Liver (tissue), 3 donors: ENCODE results near the gene TGDS.

ENCODE experiments used
- EGR1 ChIP-seq, 2 donors: IDR thresholded peaks; 2 replicates each; pipeline ENCODE4 v1.6.1; 2016 to 2018; ENCODE audit warnings: antibody characterized with exemption in 2 of 2, low read depth in 2 of 2
- FOXA1 ChIP-seq: IDR thresholded peaks from 2 replicates; pipeline ENCODE4 v1.6.1; 2016; ENCODE audit warnings: antibody characterized with exemption
- GABPA ChIP-seq, 2 donors: IDR thresholded peaks in 1 of 2; conservative IDR thresholded peaks in 1 of 2; 2 replicates each; pipeline ENCODE4 v1.6.1; 2016; ENCODE audit warnings: antibody characterized with exemption in 2 of 2, mild to moderate bottlenecking in 1 of 2, moderate library complexity in 1 of 2
- JUND ChIP-seq, 2 donors: IDR thresholded peaks; 2 replicates each; pipeline ENCODE4 v1.6.1; 2016; ENCODE audit warnings: antibody characterized with exemption in 2 of 2
- NR2F2 ChIP-seq: IDR thresholded peaks from 2 replicates; pipeline ENCODE4 v1.6.1; 2016; ENCODE audit warnings: antibody characterized with exemption
- RAD21 ChIP-seq, 2 donors: IDR thresholded peaks; 2 replicates each; pipeline ENCODE4 v1.6.1; 2016; ENCODE audit warnings: antibody characterized with exemption in 2 of 2, mild to moderate bottlenecking in 2 of 2
- RXRA ChIP-seq, 2 donors: IDR thresholded peaks; 2 replicates each; pipeline ENCODE4 v1.6.1; 2017 to 2018; ENCODE audit warnings: antibody characterized with exemption in 2 of 2, mild to moderate bottlenecking in 1 of 2
- TAF1 ChIP-seq: conservative IDR thresholded peaks from 2 replicates; pipeline ENCODE4 v1.6.1; 2016; ENCODE audit warnings: antibody characterized with exemption, mild to moderate bottlenecking
- YY1 ChIP-seq: IDR thresholded peaks from 2 replicates; pipeline ENCODE4 v1.6.1; 2016; ENCODE audit warnings: antibody characterized with exemption, mild to moderate bottlenecking
- TF ChIP-seq, protein P1 (sequence below): fragments of 150-350 bp; IDR thresholded peaks from 2 replicates; pipeline ENCODE4 v1.5.1; 2017; ENCODE audit warnings: improper control_type of control experiment, low read depth, low read length; ENCODE audit not compliant: missing input control
- TF ChIP-seq, protein P2 (sequence below): IDR thresholded peaks from 2 replicates; pipeline ENCODE4 v1.6.1; 2016; ENCODE audit warnings: antibody characterized with exemption
- TF ChIP-seq, protein P3 (sequence below): IDR thresholded peaks from 2 replicates; pipeline ENCODE4 v1.6.1; 2016; ENCODE audit warnings: antibody characterized with exemption
- TF ChIP-seq, protein P4 (sequence below): IDR thresholded peaks from 2 replicates; pipeline ENCODE4 v1.6.1; 2016; ENCODE audit warnings: antibody characterized with exemption
- TF ChIP-seq, protein P5 (sequence below): IDR thresholded peaks from 2 replicates; pipeline ENCODE4 v1.6.1; 2016; ENCODE audit warnings: antibody characterized with exemption, mild to moderate bottlenecking
- donor health status: healthy.
- donor health status: healthy.

DNA sequence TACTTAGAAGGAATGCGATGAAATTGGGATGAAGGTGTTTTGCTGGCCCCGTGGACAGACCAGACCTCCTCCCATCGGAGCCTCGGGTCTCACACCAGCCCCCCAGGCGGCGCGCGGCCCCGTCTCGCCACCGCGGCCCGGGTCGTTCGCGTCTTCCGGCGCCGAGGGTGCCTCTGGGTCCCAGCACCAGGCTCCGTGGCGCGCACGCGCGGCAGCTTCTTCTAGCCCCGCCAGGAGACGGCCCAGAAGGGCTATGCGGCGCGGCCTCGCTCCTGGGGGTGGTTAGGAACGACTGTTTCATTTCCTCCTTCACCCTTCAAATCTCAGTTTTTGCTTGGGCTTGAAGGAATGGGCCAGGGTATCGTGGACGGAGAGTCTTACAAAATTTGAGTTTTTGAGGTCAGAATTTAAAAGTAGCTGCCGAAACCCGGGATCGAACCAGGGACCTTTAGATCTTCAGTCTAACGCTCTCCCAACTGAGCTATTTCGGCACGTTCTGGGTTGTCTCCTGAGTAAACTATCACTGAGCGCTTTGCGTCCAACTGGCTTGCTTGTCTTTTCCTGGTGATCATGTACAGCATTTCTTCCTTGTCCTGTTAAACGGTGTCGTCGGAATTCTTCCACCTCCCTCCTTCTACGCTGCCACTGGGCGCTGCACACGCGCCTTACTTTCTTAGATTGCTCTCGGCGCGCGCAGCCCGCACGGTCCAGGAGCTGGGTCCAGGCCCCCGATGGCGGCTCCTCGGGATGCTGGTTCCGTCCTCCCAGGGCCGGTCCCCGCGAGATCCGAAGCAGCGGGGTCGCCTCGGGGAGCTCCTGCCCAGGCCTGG is 46.5 kb downstream of the TGDS start:
- TF ChIP-seq, protein P1, sequence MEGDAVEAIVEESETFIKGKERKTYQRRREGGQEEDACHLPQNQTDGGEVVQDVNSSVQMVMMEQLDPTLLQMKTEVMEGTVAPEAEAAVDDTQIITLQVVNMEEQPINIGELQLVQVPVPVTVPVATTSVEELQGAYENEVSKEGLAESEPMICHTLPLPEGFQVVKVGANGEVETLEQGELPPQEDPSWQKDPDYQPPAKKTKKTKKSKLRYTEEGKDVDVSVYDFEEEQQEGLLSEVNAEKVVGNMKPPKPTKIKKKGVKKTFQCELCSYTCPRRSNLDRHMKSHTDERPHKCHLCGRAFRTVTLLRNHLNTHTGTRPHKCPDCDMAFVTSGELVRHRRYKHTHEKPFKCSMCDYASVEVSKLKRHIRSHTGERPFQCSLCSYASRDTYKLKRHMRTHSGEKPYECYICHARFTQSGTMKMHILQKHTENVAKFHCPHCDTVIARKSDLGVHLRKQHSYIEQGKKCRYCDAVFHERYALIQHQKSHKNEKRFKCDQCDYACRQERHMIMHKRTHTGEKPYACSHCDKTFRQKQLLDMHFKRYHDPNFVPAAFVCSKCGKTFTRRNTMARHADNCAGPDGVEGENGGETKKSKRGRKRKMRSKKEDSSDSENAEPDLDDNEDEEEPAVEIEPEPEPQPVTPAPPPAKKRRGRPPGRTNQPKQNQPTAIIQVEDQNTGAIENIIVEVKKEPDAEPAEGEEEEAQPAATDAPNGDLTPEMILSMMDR: no peak
- TF ChIP-seq JUND (IDR thresholded peaks at IDR 0.05) (peak; percentile 48 to 55), TAF1 (no peak), RAD21 (IDR thresholded peaks at IDR 0.05) (peak in 1 of 2 donors; percentile 5), NR2F2 (no peak), EGR1 (IDR thresholded peaks at IDR 0.05; ENCODE audit: low read depth in 2 of 2) (no peak), YY1 (no peak), FOXA1 (no peak), RXRA (IDR thresholded peaks at IDR 0.05) (peak; percentile 13 to 42), GABPA (IDR thresholded peaks at IDR 0.05 in 1 of 2, conservative IDR thresholded peaks at IDR 0.05 in 1 of 2) (peak in 1 of 2 donors; percentile 49)
- TF ChIP-seq, protein P2, sequence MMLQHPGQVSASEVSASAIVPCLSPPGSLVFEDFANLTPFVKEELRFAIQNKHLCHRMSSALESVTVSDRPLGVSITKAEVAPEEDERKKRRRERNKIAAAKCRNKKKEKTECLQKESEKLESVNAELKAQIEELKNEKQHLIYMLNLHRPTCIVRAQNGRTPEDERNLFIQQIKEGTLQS: peak; percentile 100
- TF ChIP-seq, protein P3, sequence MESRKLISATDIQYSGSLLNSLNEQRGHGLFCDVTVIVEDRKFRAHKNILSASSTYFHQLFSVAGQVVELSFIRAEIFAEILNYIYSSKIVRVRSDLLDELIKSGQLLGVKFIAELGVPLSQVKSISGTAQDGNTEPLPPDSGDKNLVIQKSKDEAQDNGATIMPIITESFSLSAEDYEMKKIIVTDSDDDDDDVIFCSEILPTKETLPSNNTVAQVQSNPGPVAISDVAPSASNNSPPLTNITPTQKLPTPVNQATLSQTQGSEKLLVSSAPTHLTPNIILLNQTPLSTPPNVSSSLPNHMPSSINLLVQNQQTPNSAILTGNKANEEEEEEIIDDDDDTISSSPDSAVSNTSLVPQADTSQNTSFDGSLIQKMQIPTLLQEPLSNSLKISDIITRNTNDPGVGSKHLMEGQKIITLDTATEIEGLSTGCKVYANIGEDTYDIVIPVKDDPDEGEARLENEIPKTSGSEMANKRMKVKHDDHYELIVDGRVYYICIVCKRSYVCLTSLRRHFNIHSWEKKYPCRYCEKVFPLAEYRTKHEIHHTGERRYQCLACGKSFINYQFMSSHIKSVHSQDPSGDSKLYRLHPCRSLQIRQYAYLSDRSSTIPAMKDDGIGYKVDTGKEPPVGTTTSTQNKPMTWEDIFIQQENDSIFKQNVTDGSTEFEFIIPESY: no peak
- TF ChIP-seq, protein P4, sequence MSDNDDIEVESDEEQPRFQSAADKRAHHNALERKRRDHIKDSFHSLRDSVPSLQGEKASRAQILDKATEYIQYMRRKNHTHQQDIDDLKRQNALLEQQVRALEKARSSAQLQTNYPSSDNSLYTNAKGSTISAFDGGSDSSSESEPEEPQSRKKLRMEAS: peak; percentile 59
- TF ChIP-seq, protein P5, sequence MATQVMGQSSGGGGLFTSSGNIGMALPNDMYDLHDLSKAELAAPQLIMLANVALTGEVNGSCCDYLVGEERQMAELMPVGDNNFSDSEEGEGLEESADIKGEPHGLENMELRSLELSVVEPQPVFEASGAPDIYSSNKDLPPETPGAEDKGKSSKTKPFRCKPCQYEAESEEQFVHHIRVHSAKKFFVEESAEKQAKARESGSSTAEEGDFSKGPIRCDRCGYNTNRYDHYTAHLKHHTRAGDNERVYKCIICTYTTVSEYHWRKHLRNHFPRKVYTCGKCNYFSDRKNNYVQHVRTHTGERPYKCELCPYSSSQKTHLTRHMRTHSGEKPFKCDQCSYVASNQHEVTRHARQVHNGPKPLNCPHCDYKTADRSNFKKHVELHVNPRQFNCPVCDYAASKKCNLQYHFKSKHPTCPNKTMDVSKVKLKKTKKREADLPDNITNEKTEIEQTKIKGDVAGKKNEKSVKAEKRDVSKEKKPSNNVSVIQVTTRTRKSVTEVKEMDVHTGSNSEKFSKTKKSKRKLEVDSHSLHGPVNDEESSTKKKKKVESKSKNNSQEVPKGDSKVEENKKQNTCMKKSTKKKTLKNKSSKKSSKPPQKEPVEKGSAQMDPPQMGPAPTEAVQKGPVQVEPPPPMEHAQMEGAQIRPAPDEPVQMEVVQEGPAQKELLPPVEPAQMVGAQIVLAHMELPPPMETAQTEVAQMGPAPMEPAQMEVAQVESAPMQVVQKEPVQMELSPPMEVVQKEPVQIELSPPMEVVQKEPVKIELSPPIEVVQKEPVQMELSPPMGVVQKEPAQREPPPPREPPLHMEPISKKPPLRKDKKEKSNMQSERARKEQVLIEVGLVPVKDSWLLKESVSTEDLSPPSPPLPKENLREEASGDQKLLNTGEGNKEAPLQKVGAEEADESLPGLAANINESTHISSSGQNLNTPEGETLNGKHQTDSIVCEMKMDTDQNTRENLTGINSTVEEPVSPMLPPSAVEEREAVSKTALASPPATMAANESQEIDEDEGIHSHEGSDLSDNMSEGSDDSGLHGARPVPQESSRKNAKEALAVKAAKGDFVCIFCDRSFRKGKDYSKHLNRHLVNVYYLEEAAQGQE: peak; percentile 13
